Activated CD4-positive, alpha-beta T cell treated with anti-CD3 and anti-CD28 coated beads for 1 hour (primary cell): ENCODE measurements around the gene CLECL1.
A peak's percentile ranks its signal among the peaks of the same experiment; 100 is the strongest.

ENCODE experiments used
- DNase-seq: peaks from one replicate; pipeline ENCODE4 v3.0.0-alpha.2; 2020

CLECL1 gene

GRCh38 chr12:9732921-9733461, at the start of gene CLECL1:
TSS of gene CLECL1 (minus strand) at chr12:9733097.
- DNase-seq, result no peak

GRCh38 chr12:9781360-9781759, 48.5 kb upstream of the CLECL1 start:
- no peak for DNase-seq

- DNase-seq, result no peak
Measured at GRCh38 chr12:9779209-9779608, 46.3 kb upstream of the CLECL1 start.

- no peak for DNase-seq
Measured at GRCh38 chr12:9776781-9777180, 43.9 kb upstream of the CLECL1 start.

- no peak for DNase-seq
Measured at GRCh38 chr12:9773216-9773877, 40.5 kb upstream of the CLECL1 start.

GRCh38 chr12:9763025-9763424, 30.1 kb upstream of the CLECL1 start:
- DNase-seq, result no peak

- no peak for DNase-seq
Measured at GRCh38 chr12:9762369-9762768, 29.5 kb upstream of the CLECL1 start.

- DNase-seq, result no peak
Measured at GRCh38 chr12:9761419-9761781, 28.5 kb upstream of the CLECL1 start.

- peak; percentile 71 for DNase-seq
Measured at GRCh38 chr12:9760699-9761418, 28.0 kb upstream of the CLECL1 start, which contains the start of gene CD69. TSS of gene CD69 (minus strand) at chr12:9760901. CDS start at chr12:9760820, 81 bp downstream.

- DNase-seq, result no peak
Measured at GRCh38 chr12:9760120-9760519, 27.2 kb upstream of the CLECL1 start.

GRCh38 chr12:9759694-9760093, 26.8 kb upstream of the CLECL1 start:
- no peak for DNase-seq

- DNase-seq, result no peak
Measured at GRCh38 chr12:9758119-9758518, 25.2 kb upstream of the CLECL1 start.

- DNase-seq, result no peak
Measured at GRCh38 chr12:9757433-9758025, 24.6 kb upstream of the CLECL1 start.

GRCh38 chr12:9756706-9757105, 23.8 kb upstream of the CLECL1 start:
- peak; percentile 48 for DNase-seq

- no peak for DNase-seq
Measured at GRCh38 chr12:9756170-9756569, 23.3 kb upstream of the CLECL1 start.

GRCh38 chr12:9755567-9755966, 22.7 kb upstream of the CLECL1 start:
- no peak for DNase-seq

GRCh38 chr12:9755035-9755434, 22.1 kb upstream of the CLECL1 start:
- no peak for DNase-seq

- DNase-seq, result no peak
Measured at GRCh38 chr12:9754099-9754927, 21.4 kb upstream of the CLECL1 start.

GRCh38 chr12:9753498-9753897, 20.6 kb upstream of the CLECL1 start:
- no peak for DNase-seq

GRCh38 chr12:9753073-9753472, 20.2 kb upstream of the CLECL1 start:
- DNase-seq, result no peak

GRCh38 chr12:9752145-9752933, 19.4 kb upstream of the CLECL1 start:
- DNase-seq, result no peak
